ENCODE data around the gene MIEF1.

DNA sequence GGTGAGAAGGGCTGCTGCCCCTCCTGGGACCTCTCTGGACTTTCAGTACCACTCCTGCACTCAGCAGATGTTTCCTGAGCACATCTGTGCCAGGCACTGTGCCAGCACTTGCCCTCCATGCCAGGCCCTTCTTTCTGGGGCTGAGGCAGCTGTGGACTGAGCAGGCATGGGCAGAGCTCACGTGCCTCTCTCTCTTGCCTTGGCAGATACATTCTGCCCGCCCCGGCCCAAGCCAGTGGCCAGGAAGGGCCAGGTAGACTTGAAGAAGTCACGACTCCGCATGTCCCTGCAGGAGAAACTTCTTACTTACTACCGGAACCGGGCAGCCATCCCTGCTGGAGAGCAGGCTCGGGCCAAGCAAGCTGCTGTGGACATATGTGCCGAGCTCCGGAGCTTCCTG is 9.9 kb downstream of the MIEF1 start:
- no peak for TF ChIP-seq POLR2A (IDR thresholded peaks at IDR 0.05)
- TF ChIP-seq, protein P1, sequence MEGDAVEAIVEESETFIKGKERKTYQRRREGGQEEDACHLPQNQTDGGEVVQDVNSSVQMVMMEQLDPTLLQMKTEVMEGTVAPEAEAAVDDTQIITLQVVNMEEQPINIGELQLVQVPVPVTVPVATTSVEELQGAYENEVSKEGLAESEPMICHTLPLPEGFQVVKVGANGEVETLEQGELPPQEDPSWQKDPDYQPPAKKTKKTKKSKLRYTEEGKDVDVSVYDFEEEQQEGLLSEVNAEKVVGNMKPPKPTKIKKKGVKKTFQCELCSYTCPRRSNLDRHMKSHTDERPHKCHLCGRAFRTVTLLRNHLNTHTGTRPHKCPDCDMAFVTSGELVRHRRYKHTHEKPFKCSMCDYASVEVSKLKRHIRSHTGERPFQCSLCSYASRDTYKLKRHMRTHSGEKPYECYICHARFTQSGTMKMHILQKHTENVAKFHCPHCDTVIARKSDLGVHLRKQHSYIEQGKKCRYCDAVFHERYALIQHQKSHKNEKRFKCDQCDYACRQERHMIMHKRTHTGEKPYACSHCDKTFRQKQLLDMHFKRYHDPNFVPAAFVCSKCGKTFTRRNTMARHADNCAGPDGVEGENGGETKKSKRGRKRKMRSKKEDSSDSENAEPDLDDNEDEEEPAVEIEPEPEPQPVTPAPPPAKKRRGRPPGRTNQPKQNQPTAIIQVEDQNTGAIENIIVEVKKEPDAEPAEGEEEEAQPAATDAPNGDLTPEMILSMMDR (IDR thresholded peaks at IDR 0.05), result no peak
- TF ChIP-seq EP300 (IDR thresholded peaks at IDR 0.05), result no peak
- TF ChIP-seq POLR2AphosphoS5 (IDR thresholded peaks at IDR 0.05), result no peak

Data from suprapubic skin (tissue), 4 donors.